Mononuclear cell (primary cell): ENCODE measurements around the gene GPR35. TPM values are rescaled to one million over a fixed set of nuclear protein-coding genes. Genes with fewer than 3 reads are reported as not detected.

Experiments
- H3K27me3 ChIP-seq: 2 replicates; pipeline ENCODE4 v1.6.0; 2011; ENCODE audit warnings: low read length, control low read depth; ENCODE audit not compliant: insufficient read depth
- H3K4me1 ChIP-seq: 2 replicates; pipeline ENCODE4 v1.5.1; 2011; ENCODE audit warnings: mild to moderate bottlenecking, low read length, control low read depth; ENCODE audit not compliant: insufficient read depth
- H3K4me3 ChIP-seq: 2 replicates; pipeline ENCODE4 v1.5.1; 2011; ENCODE audit warnings: mild to moderate bottlenecking, low read length, moderate library complexity
- H3K9me3 ChIP-seq: 2 replicates; pipeline ENCODE4 v1.5.1; 2011; ENCODE audit warnings: low read depth, mild to moderate bottlenecking, control low read depth, low read length
- total RNA-seq: library from RNA; depleted of rRNA; stranded (reverse); fragments of >200 nt; gene quantifications from one replicate; pipeline ENCODE4 v1.2.3, GENCODE V29; 2012

The GPR35 gene
- total RNA-seq, 1 donor: 40.8 TPM

- Histone ChIP-seq H3K4me1 (peaks cover 66% of the 10 kb centered on the region), H3K4me3 (no peak overlapping the region), H3K27me3 (no peaks in the 10 kb centered on the region), H3K9me3 (no peaks in the 10 kb centered on the region)
Measured at GRCh38 chr2:240622060-240622411, 3.2 kb upstream of the GPR35 start.

DNA sequence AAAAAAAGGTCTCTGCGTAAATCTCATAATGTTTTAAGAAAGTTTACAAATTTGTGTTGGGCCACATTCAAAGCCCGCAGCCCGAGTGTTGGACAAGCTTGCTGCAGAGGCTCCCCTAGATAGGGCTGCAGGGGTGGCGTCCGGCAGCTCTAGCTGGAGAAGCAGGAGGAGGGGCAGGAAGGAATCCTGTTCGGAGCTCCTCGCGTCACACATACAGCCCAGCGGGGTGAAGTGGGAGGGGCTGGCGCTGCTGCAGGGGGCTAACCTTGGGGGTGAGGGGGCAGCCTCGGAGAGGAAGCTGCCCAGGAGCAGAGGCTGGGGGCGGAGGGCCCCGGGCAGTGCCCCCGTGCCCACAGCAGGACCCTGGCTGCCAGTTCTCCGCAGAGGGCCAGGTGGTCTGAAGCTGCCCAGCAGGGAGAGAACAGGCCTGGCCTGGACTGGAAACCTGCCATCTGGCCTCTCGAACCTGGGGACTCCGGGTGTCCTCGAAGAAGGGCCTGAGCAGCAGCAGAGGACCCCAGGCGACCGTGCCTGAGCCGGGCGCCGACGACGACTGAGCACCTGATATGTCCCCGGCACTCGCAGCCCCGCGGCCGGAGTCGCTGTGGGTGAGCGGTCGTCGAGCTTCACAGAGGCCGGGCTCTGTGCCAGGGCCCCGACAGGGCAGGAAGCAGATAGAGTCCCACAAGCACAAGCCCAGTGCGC, 2.6 kb upstream of the GPR35 start:
- Histone ChIP-seq H3K4me3 (no peak overlapping the region), H3K4me1 (peaks cover 72% of the 10 kb centered on the region), H3K27me3 (no peaks in the 10 kb centered on the region), H3K9me3 (no peaks in the 10 kb centered on the region)

DNA sequence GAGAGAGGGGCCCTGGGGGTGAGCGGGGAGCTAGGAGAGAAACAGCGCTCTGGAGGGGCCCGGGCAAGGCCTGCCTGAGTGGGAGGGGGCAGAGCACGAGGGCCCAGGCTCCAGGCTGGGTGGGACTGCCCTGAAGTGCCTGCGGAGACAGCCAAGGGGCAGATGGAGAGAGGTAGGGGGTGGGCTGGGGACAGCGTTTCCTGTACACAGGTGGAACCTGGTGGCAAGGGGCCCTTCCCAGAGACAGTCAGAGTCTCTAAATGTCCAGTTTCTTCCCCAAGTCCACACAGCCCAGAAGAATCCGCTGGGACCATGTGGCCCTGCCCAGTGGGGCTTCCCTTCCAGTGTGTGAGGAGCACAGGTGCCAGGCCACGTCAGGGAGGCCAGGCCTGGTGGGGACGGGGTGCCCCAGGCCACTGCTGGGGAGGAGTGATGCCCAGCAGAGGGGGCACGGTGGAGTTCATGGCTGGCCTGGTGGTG, 1.7 kb upstream of the GPR35 start:
- Histone ChIP-seq H3K4me3 (no peak overlapping the region), H3K4me1 (peaks cover 72% of the 10 kb centered on the region), H3K27me3 (no peaks in the 10 kb centered on the region), H3K9me3 (no peaks in the 10 kb centered on the region)

- H3K4me1 ChIP-seq: peaks cover 72% of the 10 kb centered on the region
- H3K27me3 ChIP-seq: no peaks in the 10 kb centered on the region
- H3K4me3 ChIP-seq: no peak overlapping the region
- H3K9me3 ChIP-seq: no peaks in the 10 kb centered on the region
Measured at GRCh38 chr2:240624011-240624949, 1.0 kb upstream of the GPR35 start.

- Histone ChIP-seq H3K9me3 (no peaks in the 10 kb centered on the region), H3K4me3 (no peak overlapping the region), H3K27me3 (no peaks in the 10 kb centered on the region), H3K4me1 (peaks cover 56% of the 10 kb centered on the region)
Measured at GRCh38 chr2:240626531-240627300, 1.4 kb downstream of the GPR35 start.

GRCh38 chr2:240627736-240628506, 2.6 kb downstream of the GPR35 start:
- H3K27me3 ChIP-seq: no peaks in the 10 kb centered on the region
- H3K4me1 ChIP-seq: peaks cover 44% of the 10 kb centered on the region
- no peaks in the 10 kb centered on the region for H3K9me3 ChIP-seq
- H3K4me3 ChIP-seq: no peak overlapping the region

GRCh38 chr2:240628507-240628807, 3.2 kb downstream of the GPR35 start:
- Histone ChIP-seq H3K4me3 (no peak overlapping the region), H3K4me1 (peaks cover 38% of the 10 kb centered on the region), H3K9me3 (no peaks in the 10 kb centered on the region), H3K27me3 (no peaks in the 10 kb centered on the region)

GRCh38 chr2:240628808-240629618, 3.7 kb downstream of the GPR35 start:
- peaks cover 36% of the 10 kb centered on the region for H3K4me1 ChIP-seq
- no peaks in the 10 kb centered on the region for H3K27me3 ChIP-seq
- H3K4me3 ChIP-seq: no peak overlapping the region
- H3K9me3 ChIP-seq: no peaks in the 10 kb centered on the region

DNA sequence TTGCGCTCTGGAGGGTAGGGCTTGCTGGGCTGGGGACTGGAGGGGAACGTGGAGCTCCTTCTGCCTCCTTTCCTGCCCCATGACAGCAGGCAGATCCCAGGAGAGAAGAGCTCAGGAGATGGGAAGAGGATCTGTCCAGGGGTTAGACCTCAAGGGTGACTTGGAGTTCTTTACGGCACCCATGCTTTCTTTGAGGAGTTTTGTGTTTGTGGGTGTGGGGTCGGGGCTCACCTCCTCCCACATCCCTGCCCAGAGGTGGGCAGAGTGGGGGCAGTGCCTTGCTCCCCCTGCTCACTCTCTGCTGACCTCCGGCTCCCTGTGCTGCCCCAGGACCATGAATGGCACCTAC, 4.3 kb downstream of the GPR35 start:
- no peak overlapping the region for H3K4me3 ChIP-seq
- no peaks in the 10 kb centered on the region for H3K9me3 ChIP-seq
- H3K4me1 ChIP-seq: peaks cover 30% of the 10 kb centered on the region
- no peaks in the 10 kb centered on the region for H3K27me3 ChIP-seq

- H3K27me3 ChIP-seq: no peaks in the 10 kb centered on the region
- no peaks in the 10 kb centered on the region for H3K9me3 ChIP-seq
- H3K4me3 ChIP-seq: no peak overlapping the region
- peaks cover 24% of the 10 kb centered on the region for H3K4me1 ChIP-seq
Measured at GRCh38 chr2:240629968-240630770, 4.9 kb downstream of the GPR35 start.

DNA sequence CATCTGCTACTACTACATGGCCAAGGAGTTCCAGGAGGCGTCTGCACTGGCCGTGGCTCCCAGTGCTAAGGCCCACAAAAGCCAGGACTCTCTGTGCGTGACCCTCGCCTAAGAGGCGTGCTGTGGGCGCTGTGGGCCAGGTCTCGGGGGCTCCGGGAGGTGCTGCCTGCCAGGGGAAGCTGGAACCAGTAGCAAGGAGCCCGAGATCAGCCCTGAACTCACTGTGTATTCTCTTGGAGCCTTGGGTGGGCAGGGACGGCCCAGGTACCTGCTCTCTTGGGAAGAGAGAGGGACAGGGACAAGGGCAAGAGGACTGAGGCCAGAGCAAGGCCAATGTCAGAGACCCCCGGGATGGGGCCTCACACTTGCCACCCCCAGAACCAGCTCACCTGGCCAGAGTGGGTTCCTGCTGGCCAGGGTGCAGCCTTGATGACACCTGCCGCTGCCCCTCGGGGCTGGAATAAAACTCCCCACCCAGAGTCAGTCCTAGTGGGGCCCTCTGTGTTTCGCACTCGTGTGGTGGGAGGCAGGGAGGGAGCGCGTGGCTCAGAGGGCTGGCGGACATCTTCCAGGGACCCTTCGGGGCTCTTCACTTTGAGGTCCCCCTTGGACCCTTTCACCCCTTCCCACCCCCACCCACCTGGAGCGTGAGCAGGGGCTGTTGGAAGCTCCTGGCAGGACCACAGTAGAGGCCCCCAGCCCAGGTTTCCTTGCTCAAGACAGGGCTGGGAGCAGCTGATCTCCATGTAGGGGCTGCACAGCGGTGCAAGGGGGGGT, 5.7 kb downstream of the GPR35 start:
- Histone ChIP-seq H3K27me3 (no peaks in the 10 kb centered on the region), H3K9me3 (no peaks in the 10 kb centered on the region), H3K4me3 (no peak overlapping the region), H3K4me1 (peaks cover 16% of the 10 kb centered on the region)

GRCh38 chr2:240631548-240632305, 6.4 kb downstream of the GPR35 start:
- no peaks in the 10 kb centered on the region for H3K27me3 ChIP-seq
- no peak overlapping the region for H3K4me3 ChIP-seq
- no peaks in the 10 kb centered on the region for H3K9me3 ChIP-seq
- peaks cover 9% of the 10 kb centered on the region for H3K4me1 ChIP-seq
